DMS 273 (cell line): ENCODE measurements around the gene HECW1.
"Not testable (repeated sequence)": the region's sequence is repeated elsewhere in the genome, so short reads cannot be mapped to it uniquely, and the experiment has no call there.

ENCODE experiments used
- DNase-seq: peaks from one replicate; lab custom pipeline; 2025; ENCODE audit not compliant: unreplicated experiment; lab: John Stamatoyannopoulos, UW

HECW1 gene

DNA sequence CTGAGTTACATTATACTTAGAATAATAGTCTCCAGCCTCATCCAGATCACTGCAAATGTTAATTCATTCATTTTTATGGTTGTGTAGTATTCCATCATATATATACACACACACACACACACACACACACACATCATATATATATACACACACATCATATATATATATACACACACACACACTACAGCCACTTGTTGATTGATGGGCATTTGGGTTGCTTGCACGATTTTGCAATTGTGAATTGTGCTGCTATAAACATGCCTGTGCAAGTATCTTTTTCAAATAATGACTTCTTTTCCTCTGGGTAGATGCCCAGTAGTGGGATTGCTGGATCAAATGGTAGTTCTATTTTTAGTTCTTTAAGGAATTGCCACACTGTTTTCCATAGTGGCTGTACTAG is 233.2 kb downstream of the HECW1 start:
- DNase-seq: not testable (repeated sequence)

DNA sequence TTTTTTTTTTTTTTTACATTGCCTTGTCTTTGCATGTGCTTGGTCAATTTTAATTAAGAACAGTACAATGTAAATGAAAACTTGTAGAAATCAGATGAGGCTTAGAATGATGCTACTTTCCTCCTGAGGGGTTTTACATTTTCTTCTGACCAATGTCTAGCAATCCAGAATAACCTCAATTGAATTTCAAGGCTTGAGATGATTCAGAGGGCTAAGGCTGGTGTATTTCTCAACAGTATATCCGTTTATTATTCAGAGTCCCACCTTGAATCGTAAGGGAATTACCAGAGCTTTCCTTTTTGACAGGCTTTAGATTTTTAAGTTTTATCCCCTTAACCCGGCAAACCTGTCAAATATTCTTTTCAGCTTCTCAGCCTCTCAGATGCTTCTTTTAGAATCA is 239.2 kb downstream of the HECW1 start:
- no peak for DNase-seq

DNA sequence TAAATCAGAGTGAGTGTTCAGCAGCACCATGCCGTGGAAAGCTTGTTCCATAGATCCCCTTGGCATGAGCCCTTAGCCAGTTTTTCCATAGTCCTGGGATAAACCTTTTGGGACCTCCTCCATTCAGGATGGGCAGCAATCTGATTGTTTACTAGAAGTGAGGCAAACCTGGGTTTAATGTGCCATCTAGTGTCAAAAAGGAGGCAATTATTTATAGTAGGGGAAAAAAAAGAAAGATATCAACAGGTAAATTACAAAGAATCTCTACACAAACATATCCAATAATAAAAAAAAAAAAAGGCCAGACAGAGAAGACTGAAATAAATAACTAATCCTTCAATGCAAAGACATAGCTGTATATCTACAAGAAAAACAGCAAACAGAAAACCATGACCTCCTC is 241.5 kb downstream of the HECW1 start:
- DNase-seq: peak; percentile 17

DNA sequence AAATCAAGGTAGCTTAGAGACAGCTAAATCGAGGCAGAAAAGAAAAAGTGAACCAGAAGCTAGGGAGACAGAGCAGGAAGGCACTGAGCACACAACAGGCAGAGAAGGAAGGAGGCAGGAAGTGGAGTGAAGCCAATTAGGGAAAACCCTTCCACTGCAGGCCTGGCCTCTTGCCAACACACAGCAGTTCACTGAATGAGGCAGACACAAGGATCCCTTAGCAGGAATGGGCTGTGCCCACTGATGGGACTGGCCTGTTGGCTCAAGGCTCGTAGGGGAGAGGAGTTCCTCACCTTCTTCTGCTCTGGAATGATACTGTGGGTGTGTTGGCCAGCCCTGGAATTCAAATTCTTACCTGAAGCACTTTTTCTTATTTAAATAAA is 250.2 kb downstream of the HECW1 start:
- DNase-seq: peak; percentile 83

- DNase-seq: peak; percentile 81
Observed at GRCh38 chr7:43363035-43363791, 250.8 kb downstream of the HECW1 start.

GRCh38 chr7:43364391-43364790 is 251.9 kb downstream of the HECW1 start:
- DNase-seq: no peak

DNA sequence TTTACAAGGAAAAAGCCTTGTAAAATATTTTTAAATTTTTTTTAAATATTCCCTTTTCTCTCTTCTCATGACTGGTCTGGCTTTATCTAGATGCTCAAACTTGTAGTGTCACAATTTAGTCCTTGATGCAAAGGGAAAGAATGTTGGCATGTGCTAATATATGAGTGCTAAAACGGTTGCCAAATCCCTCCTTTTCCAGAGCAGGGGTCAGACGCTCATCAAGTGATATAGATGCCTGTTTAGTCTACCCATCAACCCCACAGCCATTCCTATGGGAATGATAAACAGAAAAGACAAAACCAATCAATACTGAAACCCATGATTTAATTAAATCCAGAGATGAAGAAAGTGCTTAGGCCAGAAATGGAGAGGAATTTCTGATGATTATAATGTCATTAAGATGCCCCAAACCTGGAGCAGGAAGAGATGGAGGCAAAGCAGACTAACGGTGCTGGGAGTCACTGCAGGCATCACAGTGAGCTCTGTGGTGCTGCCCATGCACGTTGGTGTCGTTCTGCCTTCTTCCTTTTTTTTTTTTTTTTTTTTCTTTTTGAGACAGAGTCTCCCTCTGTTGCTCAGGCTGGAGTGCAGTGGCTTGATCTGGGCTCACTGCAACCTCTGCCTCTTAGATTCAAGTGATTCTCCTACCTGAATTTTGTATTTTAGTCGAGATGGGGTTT is 260.4 kb downstream of the HECW1 start:
- no peak for DNase-seq

DNA sequence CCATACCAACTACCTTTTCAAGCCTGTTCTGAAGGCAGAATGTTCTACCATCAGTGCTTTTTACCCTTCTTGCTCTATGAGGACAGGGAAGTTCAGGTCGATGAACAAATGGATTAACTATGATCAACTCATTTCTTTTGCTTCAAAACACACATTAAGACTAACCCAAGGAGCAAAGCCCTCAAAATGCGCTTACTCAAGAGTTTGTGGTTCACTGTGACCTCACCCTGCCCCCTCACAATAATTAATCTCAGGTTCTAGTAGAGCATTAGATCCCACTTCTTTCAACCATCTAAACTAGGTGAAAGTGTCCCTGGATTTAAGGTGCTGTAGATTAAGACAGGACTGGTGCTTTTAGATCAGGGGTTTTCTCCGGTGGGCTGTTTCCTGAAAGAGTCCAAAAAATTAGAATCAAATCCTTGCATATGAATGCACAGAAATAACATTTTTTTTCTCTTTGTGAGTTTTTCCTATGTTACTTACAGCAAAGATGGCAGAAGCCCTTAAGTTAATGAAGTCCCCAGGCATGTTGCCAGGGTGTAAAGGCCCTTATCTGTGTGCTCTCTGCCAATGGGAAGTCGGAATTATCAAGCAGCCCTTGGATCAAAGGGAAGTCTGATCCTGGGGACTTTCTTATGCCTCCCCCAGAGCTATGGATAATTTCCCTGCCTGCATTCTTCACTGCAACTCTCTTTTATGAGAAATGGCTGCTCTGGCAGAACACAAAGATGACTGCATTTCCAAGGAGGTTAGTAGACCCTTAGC is 264.9 kb downstream of the HECW1 start:
- peak; percentile 14 for DNase-seq

- DNase-seq: no peak
Observed at GRCh38 chr7:43379210-43379609, 266.8 kb downstream of the HECW1 start.

DNA sequence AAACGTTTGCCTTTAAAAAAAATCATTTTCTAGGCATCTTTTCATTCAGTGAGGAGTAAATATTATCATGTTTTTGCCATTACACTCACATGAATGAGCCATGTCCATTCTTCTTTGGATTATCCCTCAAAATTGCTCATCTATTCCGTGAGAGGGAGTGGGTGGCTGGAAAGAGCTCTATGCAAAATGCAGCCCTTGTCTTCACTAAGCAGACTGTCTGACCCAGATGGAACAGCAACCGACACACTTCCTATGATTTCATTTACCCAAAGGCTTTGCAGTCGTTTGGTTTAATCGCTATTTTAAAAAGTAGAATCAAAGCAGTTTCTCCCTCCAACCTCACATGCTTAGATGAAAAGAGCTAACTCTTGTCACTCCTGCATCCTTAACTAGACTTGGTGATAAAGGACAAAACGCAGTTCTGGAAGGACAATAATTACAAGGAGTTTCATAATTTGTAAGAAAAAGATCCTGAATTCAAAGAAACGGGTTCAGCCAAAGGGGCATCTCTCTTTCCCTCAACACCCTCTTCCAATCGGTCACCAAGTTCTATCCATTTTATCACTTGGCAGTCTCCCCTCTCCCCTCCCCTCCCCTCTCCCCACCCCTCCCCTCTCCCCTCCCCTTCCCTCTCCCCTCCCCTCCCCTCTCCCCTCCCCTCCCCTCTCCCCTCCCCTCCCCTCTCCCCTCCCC is 272.3 kb downstream of the HECW1 start:
- no peak for DNase-seq

DNA sequence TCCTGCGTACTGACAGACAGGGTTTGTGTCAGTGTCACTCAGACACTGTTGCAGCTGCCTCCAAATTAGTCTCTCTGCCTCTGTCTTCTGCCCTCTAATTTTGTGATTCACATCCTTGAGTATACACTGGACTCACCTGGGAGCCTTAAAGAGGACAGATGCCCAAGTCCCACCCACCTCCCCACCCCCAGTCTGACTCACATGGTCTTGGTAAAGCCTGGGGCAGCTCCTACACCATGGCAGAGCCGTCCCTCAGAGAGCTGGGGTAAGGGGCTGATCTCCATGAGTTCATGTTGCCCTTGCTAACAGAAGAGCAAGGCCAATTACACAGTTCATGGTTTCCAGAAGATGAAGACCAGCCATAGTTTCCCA is 272.8 kb downstream of the HECW1 start:
- no peak for DNase-seq

- DNase-seq: no peak
Observed at GRCh38 chr7:43385856-43386255, 273.4 kb downstream of the HECW1 start.

GRCh38 chr7:43387932-43388331 is 275.5 kb downstream of the HECW1 start:
- no peak for DNase-seq

GRCh38 chr7:43390576-43390975 is 278.1 kb downstream of the HECW1 start:
- DNase-seq: no peak

- DNase-seq: no peak
Observed at GRCh38 chr7:43391518-43391917, 279.1 kb downstream of the HECW1 start.

DNA sequence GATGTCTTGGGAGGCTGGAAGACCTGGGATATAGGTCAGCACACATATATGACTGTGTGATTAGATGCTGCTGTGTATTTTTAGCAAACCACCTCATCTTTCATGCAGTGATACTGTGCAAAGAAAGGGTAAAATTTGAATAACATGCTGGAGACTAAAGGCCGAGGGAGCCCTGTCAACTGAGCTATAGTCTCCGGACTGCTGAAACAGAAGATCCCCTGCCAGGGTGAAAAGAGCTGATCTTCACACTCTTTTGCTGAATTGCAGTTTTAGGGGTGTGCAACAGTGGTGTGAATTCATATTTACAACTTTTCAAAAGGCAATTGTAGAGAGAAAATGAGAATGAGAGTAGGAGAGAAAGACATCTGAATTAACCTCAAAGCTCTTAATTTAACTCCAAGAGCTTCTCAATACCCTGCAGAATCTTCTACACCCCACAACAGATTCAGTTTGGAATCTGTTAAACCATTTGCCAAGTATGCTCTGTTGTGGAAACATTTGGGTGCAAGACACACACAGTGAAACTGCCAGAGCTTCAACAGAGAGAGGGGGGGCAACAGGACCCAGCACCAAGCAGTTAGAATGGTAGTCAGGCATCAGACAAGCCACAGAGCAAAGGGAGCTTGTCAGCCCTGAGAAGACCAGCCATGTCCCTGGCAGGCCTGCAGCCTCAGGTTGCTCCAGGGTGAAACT is 280.3 kb downstream of the HECW1 start:
- no peak for DNase-seq

DNA sequence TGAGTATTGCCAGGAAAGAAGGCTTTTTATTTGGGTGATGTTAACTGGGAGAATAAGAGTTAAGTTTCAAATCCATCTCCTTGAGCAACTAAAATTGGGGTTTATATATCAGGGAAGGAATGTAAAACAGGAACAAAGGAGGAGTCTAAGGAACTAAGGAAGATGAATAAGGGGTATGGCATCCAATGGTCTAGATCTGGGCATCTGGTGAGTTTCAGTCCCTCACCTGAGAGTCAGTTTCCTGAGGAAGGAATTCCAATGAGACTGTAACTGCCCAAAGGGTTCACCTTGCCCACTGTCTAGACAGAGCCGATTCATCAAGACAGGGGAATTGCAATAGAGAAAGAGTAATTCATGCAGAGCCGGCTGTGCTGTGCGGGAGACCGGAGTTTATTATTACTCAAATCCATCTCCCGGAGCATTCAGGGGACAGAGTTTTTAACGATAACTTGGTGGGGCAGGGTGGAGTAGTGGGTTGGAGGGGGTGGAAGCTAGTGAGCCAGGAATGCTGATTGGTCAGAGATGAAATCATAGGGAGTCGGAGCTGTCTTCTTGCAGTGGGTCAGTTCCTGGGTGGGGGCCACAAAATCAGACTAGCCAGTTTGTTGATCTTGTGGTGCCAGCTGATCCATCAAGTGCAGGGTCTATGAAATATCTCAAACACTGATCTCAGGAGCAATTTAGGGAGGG is 282.1 kb downstream of the HECW1 start:
- no peak for DNase-seq

- DNase-seq: no peak
Observed at GRCh38 chr7:43395351-43395750, 282.9 kb downstream of the HECW1 start.

DNA sequence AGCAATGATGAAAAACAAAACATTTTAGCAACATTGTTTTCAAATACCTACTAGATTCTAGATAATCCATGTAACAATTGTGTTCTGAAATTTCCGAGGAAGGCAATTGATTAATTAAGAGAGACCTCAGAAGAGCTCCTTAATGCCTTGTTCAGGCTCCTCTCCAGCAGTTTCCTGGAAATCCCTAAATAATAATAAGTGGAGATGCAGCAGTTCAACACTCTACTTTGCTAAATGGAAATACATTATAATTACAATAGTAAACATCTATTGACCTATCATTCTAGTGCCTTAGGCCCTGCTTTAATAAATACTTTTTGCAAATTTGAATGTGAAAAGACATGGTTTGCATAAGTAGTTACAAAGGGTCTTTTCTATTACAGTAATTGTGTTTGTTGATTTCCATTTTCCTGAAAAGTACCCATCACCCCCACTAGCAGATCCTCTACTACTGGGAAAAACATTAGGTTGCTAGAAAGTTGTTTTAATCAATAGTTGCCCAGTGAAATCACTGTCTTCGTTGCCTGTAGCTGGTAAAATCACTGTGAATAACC is 283.8 kb downstream of the HECW1 start:
- DNase-seq: no peak

DNA sequence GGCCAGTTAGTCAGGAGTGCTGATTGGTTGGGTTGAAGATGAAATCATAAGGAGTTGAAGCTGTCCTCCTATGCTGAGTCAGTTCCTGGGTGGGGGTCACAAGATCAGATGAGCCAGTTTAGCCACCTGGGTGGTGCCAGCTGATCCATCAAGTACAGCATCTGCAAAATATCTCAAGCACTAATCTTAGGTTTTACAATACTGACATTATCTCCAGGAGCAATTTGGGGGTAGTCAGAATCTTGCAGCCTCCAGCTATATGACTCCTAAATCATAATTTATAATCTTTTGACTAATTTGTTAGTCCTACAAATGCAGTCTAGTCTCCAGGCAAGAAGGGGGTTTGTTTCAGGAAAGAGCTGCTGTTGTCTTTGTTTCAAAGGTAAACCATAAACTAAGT is 286.4 kb downstream of the HECW1 start:
- no peak for DNase-seq
